ENCODE measurements around the gene SLC31A2.

The SLC31A2 gene

GRCh38 chr9:113151696-113152630 lies 1.2 kb downstream of the SLC31A2 start:
- DNase-seq = no peak

- no peak for DNase-seq
Observed at GRCh38 chr9:113152699-113153098, 1.9 kb downstream of the SLC31A2 start.

GRCh38 chr9:113153599-113153998 lies 2.8 kb downstream of the SLC31A2 start:
- no peak for DNase-seq

- DNase-seq = no peak
Observed at GRCh38 chr9:113154471-113154870, 3.7 kb downstream of the SLC31A2 start.

- DNase-seq = no peak
Observed at GRCh38 chr9:113154946-113155345, 4.1 kb downstream of the SLC31A2 start.

- DNase-seq = peak in 4 of 6 experiments; percentile 19 to 25 (median 22)
Observed at GRCh38 chr9:113155911-113156588, 5.2 kb downstream of the SLC31A2 start.

- DNase-seq = no peak
Observed at GRCh38 chr9:113156880-113157279, 6.1 kb downstream of the SLC31A2 start.

GRCh38 chr9:113158446-113158845 lies 7.6 kb downstream of the SLC31A2 start:
- DNase-seq = no peak

- DNase-seq = no peak
Observed at GRCh38 chr9:113160571-113160970, 9.8 kb downstream of the SLC31A2 start.

- no peak for DNase-seq
Observed at GRCh38 chr9:113163001-113163400, 12.2 kb downstream of the SLC31A2 start.

GRCh38 chr9:113164536-113165300 lies 13.9 kb downstream of the SLC31A2 start:
- DNase-seq = no peak

GRCh38 chr9:113166039-113166438 lies 15.2 kb downstream of the SLC31A2 start:
- no peak for DNase-seq

- no peak for DNase-seq
Observed at GRCh38 chr9:113168809-113169208, 18.0 kb downstream of the SLC31A2 start.

GRCh38 chr9:113173341-113173740 lies 22.5 kb downstream of the SLC31A2 start:
- no peak for DNase-seq

GRCh38 chr9:113176803-113177202 lies 26.0 kb downstream of the SLC31A2 start:
- DNase-seq = no peak

GRCh38 chr9:113177251-113177650 lies 26.4 kb downstream of the SLC31A2 start:
- DNase-seq = no peak

- no peak for DNase-seq
Observed at GRCh38 chr9:113178087-113178486, 27.3 kb downstream of the SLC31A2 start.

- DNase-seq = no peak
Observed at GRCh38 chr9:113179839-113180238, 29.0 kb downstream of the SLC31A2 start.

GRCh38 chr9:113181165-113181564 lies 30.4 kb downstream of the SLC31A2 start:
- DNase-seq = no peak

GRCh38 chr9:113183956-113184488 lies 33.2 kb downstream of the SLC31A2 start:
- DNase-seq = no peak

GRCh38 chr9:113184539-113184938 lies 33.7 kb downstream of the SLC31A2 start:
- no peak for DNase-seq

GRCh38 chr9:113185271-113185670 lies 34.5 kb downstream of the SLC31A2 start:
- DNase-seq = no peak

- DNase-seq = no peak
Observed at GRCh38 chr9:113186137-113186755, 35.4 kb downstream of the SLC31A2 start.

All from stimulated activated naive CD4-positive, alpha-beta T cell (primary cell).